GM12878 (cell line): ENCODE measurements around the gene MAGI2.

Experiments
- BRCA1 ChIP-seq: IDR thresholded peaks from 2 replicates; pipeline ENCODE4 v1.6.1; 2011; ENCODE audit warnings: low read depth, low read length, improper control_type of control experiment
- EGR1 ChIP-seq, 2 experiments: IDR thresholded peaks; 1 replicate in 1 of 2; 2 replicates in 1 of 2; pipeline ENCODE4 v1.6.1; 2011 to 2012; ENCODE audit warnings: low read depth in 2 of 2, low read length in 2 of 2, borderline replicate concordance in 1 of 2, mild to moderate bottlenecking in 1 of 2, moderate library complexity in 1 of 2
- EP300 ChIP-seq, 2 experiments: fragments of 150-350 bp in 1 of 2; IDR thresholded peaks; 2 replicates each; pipeline ENCODE4 v1.6.1; 2011 to 2012; ENCODE audit warnings: low read depth in 2 of 2, low read length in 2 of 2, borderline replicate concordance in 1 of 2, improper control_type of control experiment in 1 of 2, inconsistent platforms in 1 of 2; ENCODE audit not compliant: control insufficient read depth in 1 of 2
- FOS ChIP-seq: IDR thresholded peaks from 3 replicates; pipeline ENCODE4 v1.6.1; 2011; ENCODE audit warnings: borderline replicate concordance; ENCODE audit not compliant: insufficient read length; ENCODE audit errors: extremely low read depth
- KLF5 ChIP-seq: fragments of 450-650 bp; IDR thresholded peaks from 2 replicates; pipeline ENCODE4 v1.6.1; 2014; ENCODE audit warnings: mild to moderate bottlenecking; ENCODE audit not compliant: partially characterized antibody
- MXI1 ChIP-seq: fragments of 150-350 bp; IDR thresholded peaks from 2 replicates; pipeline ENCODE4 v1.6.1; 2011; ENCODE audit warnings: low read depth, mild to moderate bottlenecking, inconsistent platforms, low read length, improper control_type of control experiment
- PAX5 ChIP-seq: IDR thresholded peaks from 2 replicates; pipeline ENCODE4 v1.6.1; 2011; ENCODE audit warnings: low read depth, low read length, borderline replicate concordance
- RAD21 ChIP-seq: IDR thresholded peaks from 2 replicates; pipeline ENCODE4 v1.6.1; 2011; ENCODE audit warnings: mild to moderate bottlenecking, low read depth, low read length, moderate library complexity; ENCODE audit not compliant: insufficient read depth
- SMC3 ChIP-seq: IDR thresholded peaks from 2 replicates; pipeline ENCODE4 v1.6.1; 2011; ENCODE audit warnings: low read length, improper control_type of control experiment, borderline replicate concordance
- TCF12 ChIP-seq: IDR thresholded peaks from 2 replicates; pipeline ENCODE4 v1.6.1; 2011; ENCODE audit warnings: low read depth, mild to moderate bottlenecking, low read length
- TF ChIP-seq, protein P1 (sequence below): fragments of 450-650 bp; IDR thresholded peaks from 2 replicates; pipeline ENCODE4 v1.6.1; 2017; ENCODE audit warnings: antibody characterized with exemption, mild to moderate bottlenecking, moderate library complexity
- TF ChIP-seq, protein P2 (sequence below), 3 experiments: IDR thresholded peaks in 2 of 3; conservative IDR thresholded peaks in 1 of 3; 2 replicates each; pipeline ENCODE4 v1.5.1; 2011; ENCODE audit warnings: low read depth in 3 of 3, low read length in 3 of 3, mild to moderate bottlenecking in 3 of 3, control low read depth in 2 of 3, moderate library complexity in 2 of 3, inconsistent platforms in 1 of 3, mixed read lengths in 1 of 3; ENCODE audit not compliant: control insufficient read depth in 2 of 3, insufficient read depth in 1 of 3; ENCODE audit errors: extremely low read depth in 1 of 3
- TF ChIP-seq, protein P3 (sequence below): IDR thresholded peaks from 2 replicates; pipeline ENCODE4 v1.6.1; 2011; ENCODE audit warnings: low read depth, mild to moderate bottlenecking, low read length, moderate library complexity, borderline replicate concordance; ENCODE audit errors: extremely low read depth

DNA sequence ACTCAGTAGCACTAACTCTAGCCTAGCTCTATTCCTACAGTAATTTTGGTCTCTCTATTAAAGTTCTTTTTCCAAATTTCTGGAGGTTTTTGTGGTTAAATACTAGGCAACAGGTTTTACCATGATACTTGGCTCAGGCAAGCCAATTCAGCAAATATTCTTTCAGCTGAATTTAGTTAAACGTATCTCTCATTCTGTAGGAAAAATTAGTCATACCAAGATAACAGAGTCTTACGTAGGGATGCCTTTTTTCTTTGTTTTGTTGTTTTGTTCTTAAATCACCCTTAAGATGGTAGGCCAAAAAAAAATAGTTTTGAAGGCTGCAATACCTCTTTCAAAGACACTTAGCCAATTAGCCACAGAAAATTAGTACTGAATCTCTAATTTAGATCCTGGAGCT is 180.5 kb downstream of the MAGI2 start:
- TF ChIP-seq EP300 (IDR thresholded peaks at IDR 0.05; ENCODE audit: borderline replicate concordance in 1 of 2, control insufficient read depth in 1 of 2, low read depth in 2 of 2, low read length in 2 of 2) = no peak
- TF ChIP-seq, protein P1, sequence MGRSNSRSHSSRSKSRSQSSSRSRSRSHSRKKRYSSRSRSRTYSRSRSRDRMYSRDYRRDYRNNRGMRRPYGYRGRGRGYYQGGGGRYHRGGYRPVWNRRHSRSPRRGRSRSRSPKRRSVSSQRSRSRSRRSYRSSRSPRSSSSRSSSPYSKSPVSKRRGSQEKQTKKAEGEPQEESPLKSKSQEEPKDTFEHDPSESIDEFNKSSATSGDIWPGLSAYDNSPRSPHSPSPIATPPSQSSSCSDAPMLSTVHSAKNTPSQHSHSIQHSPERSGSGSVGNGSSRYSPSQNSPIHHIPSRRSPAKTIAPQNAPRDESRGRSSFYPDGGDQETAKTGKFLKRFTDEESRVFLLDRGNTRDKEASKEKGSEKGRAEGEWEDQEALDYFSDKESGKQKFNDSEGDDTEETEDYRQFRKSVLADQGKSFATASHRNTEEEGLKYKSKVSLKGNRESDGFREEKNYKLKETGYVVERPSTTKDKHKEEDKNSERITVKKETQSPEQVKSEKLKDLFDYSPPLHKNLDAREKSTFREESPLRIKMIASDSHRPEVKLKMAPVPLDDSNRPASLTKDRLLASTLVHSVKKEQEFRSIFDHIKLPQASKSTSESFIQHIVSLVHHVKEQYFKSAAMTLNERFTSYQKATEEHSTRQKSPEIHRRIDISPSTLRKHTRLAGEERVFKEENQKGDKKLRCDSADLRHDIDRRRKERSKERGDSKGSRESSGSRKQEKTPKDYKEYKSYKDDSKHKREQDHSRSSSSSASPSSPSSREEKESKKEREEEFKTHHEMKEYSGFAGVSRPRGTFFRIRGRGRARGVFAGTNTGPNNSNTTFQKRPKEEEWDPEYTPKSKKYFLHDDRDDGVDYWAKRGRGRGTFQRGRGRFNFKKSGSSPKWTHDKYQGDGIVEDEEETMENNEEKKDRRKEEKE = no peak
- TF ChIP-seq EGR1 (IDR thresholded peaks at IDR 0.05; ENCODE audit: borderline replicate concordance in 1 of 2, low read depth in 2 of 2, low read length in 2 of 2) = no peak
- TF ChIP-seq, protein P2, sequence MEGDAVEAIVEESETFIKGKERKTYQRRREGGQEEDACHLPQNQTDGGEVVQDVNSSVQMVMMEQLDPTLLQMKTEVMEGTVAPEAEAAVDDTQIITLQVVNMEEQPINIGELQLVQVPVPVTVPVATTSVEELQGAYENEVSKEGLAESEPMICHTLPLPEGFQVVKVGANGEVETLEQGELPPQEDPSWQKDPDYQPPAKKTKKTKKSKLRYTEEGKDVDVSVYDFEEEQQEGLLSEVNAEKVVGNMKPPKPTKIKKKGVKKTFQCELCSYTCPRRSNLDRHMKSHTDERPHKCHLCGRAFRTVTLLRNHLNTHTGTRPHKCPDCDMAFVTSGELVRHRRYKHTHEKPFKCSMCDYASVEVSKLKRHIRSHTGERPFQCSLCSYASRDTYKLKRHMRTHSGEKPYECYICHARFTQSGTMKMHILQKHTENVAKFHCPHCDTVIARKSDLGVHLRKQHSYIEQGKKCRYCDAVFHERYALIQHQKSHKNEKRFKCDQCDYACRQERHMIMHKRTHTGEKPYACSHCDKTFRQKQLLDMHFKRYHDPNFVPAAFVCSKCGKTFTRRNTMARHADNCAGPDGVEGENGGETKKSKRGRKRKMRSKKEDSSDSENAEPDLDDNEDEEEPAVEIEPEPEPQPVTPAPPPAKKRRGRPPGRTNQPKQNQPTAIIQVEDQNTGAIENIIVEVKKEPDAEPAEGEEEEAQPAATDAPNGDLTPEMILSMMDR (IDR thresholded peaks at IDR 0.05 in 2 of 3, conservative IDR thresholded peaks at IDR 0.05 in 1 of 3; ENCODE audit: control insufficient read depth in 2 of 3, extremely low read depth in 1 of 3, insufficient read depth in 1 of 3, low read depth in 3 of 3, low read length in 3 of 3) = no peak
- TF ChIP-seq FOS = no peak
- no peak for TF ChIP-seq SMC3
- TF ChIP-seq KLF5 = no peak
- TF ChIP-seq, protein P3, sequence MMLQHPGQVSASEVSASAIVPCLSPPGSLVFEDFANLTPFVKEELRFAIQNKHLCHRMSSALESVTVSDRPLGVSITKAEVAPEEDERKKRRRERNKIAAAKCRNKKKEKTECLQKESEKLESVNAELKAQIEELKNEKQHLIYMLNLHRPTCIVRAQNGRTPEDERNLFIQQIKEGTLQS = no peak
- TF ChIP-seq RAD21 = no peak
- TF ChIP-seq PAX5 = no peak
- TF ChIP-seq MXI1 = no peak
- TF ChIP-seq BRCA1 = no peak
- TF ChIP-seq TCF12 = no peak
